ENCODE measurements around the gene NPEPL1.

GRCh38 chr20:58669287-58670006 is 23.2 kb upstream of the NPEPL1 start:
- no peak for TF ChIP-seq POLR2A (IDR thresholded peaks at IDR 0.05; ENCODE audit: low read depth, low read length)
- no peak for TF ChIP-seq POLR2AphosphoS5 (IDR thresholded peaks at IDR 0.05; ENCODE audit: low read depth, low read length)

Measured in GM12891 (cell line).